Spleen (tissue), 7 donors: ENCODE measurements around the gene CRB1.

Experiments
- CTCF ChIP-seq, 11 experiments: fragments of 200-600 bp in 7 of 11; fragments of 450-650 bp in 4 of 11; sonication (generic) in 4 of 11; IDR thresholded peaks in 8 of 11; conservative IDR thresholded peaks in 3 of 11; 1 replicate in 7 of 11; 2 replicates in 4 of 11; pipeline versions ENCODE4 v1.4.0 to v1.8.0; 2016 to 2021; ENCODE audit warnings: antibody characterized with exemption in 11 of 11, inconsistent platforms in 4 of 11, mild to moderate bottlenecking in 1 of 11
- POLR2A ChIP-seq, 3 donors: fragments of 450-650 bp; IDR thresholded peaks; one replicate each; pipeline ENCODE4 v1.5.1; 2017; ENCODE audit warnings: antibody characterized with exemption in 3 of 3, mild to moderate bottlenecking in 1 of 3
- donor health status: DM: no; HTN: no; CAD: no; lungs with moderate emphysema.
- donor health status: DM: no; HTN: no; CAD: no.
- donor health status: DM: no; HTN: no; CAD: no.

GRCh38 chr1:197472141-197472540 is 204.1 kb downstream of the CRB1 start:
- TF ChIP-seq CTCF (IDR thresholded peaks at IDR 0.05 in 8 of 11, conservative IDR thresholded peaks at IDR 0.05 in 3 of 11) (no peak), POLR2A (IDR thresholded peaks at IDR 0.05) (no peak)
